ENCODE data around the gene YIPF1. TPM values are rescaled to one million over a fixed set of nuclear protein-coding genes. Genes with fewer than 3 reads are reported as not detected.

YIPF1 gene
- total RNA-seq, 1 donor from 2014 or later: 18.5 TPM

GRCh38 chr1:53895421-53895820 is 5.8 kb upstream of the YIPF1 start:
- Mint-ChIP-seq H3K27ac (no peak overlapping the region), H3K36me3 (ENCODE audit: low read depth) (no peaks in the 10 kb centered on the region), H3K27me3 (peaks cover 4% of the 10 kb centered on the region), H3K9me3 (no peaks in the 10 kb centered on the region), H3K4me1 (peaks cover 16% of the 10 kb centered on the region), H3K4me3 (no peak overlapping the region)
- ATAC-seq (ENCODE audit: low read depth) (no peak), DNase-seq (no peak)
- ChIA-PET POLR2A (no interaction called here), CTCF (no interaction called here)
- intact Hi-C loops (cut with micrococcal nuclease): no loop called here
- TF ChIP-seq CTCF (IDR thresholded peaks at IDR 0.05): no peak

DNA sequence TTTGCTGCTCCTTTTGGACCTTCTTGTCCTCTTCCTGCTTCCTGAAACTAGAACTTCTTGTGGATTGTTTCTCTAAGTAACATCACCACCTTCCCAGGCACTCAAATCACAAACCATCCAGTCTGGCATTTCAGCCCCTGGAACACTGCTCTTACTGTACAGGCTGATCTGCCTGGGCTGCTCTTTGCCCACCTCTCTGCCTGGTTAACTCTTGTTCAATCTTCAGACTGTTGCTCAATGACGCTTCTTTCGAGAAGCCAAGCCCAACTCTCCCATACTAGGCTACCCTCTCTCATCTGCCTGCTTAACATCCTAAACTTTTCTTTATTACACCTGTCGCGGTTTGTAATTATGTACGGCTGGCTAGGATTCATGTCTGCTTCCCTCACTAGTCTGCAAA is 5.0 kb upstream of the YIPF1 start:
- peaks cover 22% of the 10 kb centered on the region for H3K4me1 Mint-ChIP-seq
- intact Hi-C loops (cut with micrococcal nuclease): no loop called here
- H3K9me3 Mint-ChIP-seq: no peaks in the 10 kb centered on the region
- ChIA-PET POLR2A (no interaction called here), CTCF (no interaction called here)
- no peak for DNase-seq
- ATAC-seq (ENCODE audit: low read depth): no peak
- no peak overlapping the region for H3K4me3 Mint-ChIP-seq
- H3K27ac Mint-ChIP-seq: no peak overlapping the region
- TF ChIP-seq CTCF (IDR thresholded peaks at IDR 0.05): no peak
- H3K36me3 Mint-ChIP-seq (ENCODE audit: low read depth): peaks cover 3% of the 10 kb centered on the region
- peaks cover 4% of the 10 kb centered on the region for H3K27me3 Mint-ChIP-seq

- no peak within 1 kb of the TSS for H3K4me3 Mint-ChIP-seq
- peaks cover 7% of the 10 kb centered on the region for H3K36me3 Mint-ChIP-seq (ENCODE audit: low read depth)
- no peak for ATAC-seq (ENCODE audit: low read depth)
- TF ChIP-seq CTCF (IDR thresholded peaks at IDR 0.05): no peak
- no peak within 1 kb of the TSS for H3K27ac Mint-ChIP-seq
- H3K27me3 Mint-ChIP-seq: peaks cover 4% of the 10 kb centered on the region
- POLR2A ChIA-PET: no interaction called here
- intact Hi-C loops (cut with micrococcal nuclease): no loop called here
- no peak for DNase-seq
- H3K9me3 Mint-ChIP-seq: no peaks in the 10 kb centered on the region
- CTCF ChIA-PET: no interaction called here
- peaks cover 26% of the 10 kb centered on the region for H3K4me1 Mint-ChIP-seq
These were observed 4.5 kb upstream of the YIPF1 start, which contains the start of gene DIO1 for GRCh38 chr1:53893999-53894636. Gene DIO1, plus strand, starts transcription at chr1:53894187. Its CDS starts 24 bp downstream, at chr1:53894211.

- Mint-ChIP-seq H3K27ac (no peak overlapping the region), H3K36me3 (ENCODE audit: low read depth) (peaks cover 12% of the 10 kb centered on the region), H3K27me3 (peaks cover 4% of the 10 kb centered on the region), H3K9me3 (no peaks in the 10 kb centered on the region), H3K4me3 (no peak overlapping the region), H3K4me1 (peaks cover 36% of the 10 kb centered on the region)
- intact Hi-C loops (cut with micrococcal nuclease): no loop called here
- ATAC-seq (ENCODE audit: low read depth) (no peak), DNase-seq (no peak)
- no peak for TF ChIP-seq CTCF (IDR thresholded peaks at IDR 0.05)
- ChIA-PET POLR2A (interaction anchor here (0.8 kb wide), 1 partner anchor 53 kb away, joined by 3 read pairs; the partner anchor contains the start of gene IFT25), CTCF (interaction anchor here (0.8 to 2.1 kb wide), 3 partner anchors 15 to 67 kb away, joined by 3 to 4 read pairs (median 3); partner anchors contain the start of genes IFT25 and LRRC42)
These were observed 3.3 kb upstream of the YIPF1 start for GRCh38 chr1:53892911-53893310.

DNA sequence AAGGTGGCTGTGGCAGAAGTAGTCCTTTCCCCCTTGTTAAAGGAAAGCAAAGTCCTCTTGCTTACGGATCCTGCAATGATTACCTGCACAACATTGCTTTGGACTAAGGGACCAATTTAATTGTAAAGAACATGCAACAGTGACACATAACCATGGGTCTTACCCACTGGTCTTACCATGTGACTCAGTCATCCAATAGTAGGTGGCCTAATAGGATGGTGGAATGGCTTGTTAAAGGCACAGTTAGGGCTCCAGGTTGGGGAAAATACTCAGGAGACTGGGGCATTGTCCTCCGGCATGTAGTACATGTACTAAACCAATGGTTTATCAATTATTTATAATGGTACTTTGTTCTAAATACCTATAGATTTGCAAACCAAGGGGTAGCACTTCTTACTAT is 2.1 kb upstream of the YIPF1 start:
- Mint-ChIP-seq H3K36me3 (ENCODE audit: low read depth) (peaks cover 18% of the 10 kb centered on the region), H3K9me3 (no peaks in the 10 kb centered on the region), H3K4me1 (peaks cover 38% of the 10 kb centered on the region), H3K27ac (no peak overlapping the region), H3K4me3 (no peak overlapping the region), H3K27me3 (peaks cover 4% of the 10 kb centered on the region)
- POLR2A ChIA-PET: no interaction called here
- intact Hi-C loops (cut with micrococcal nuclease): no loop called here
- no peak for TF ChIP-seq CTCF (IDR thresholded peaks at IDR 0.05)
- ATAC-seq (ENCODE audit: low read depth): no peak
- DNase-seq: no peak
- CTCF ChIA-PET: interaction anchor here (2.1 kb wide), 1 partner anchor 54 kb away, joined by 4 read pairs; the partner anchor contains the start of genes IFT25 and LRRC42
